HG02884 (cell line): ENCODE data around the gene NFATC1.

Experiments
- ATAC-seq: cut with Tn5 transposase; IDR thresholded peaks from one replicate; pipeline ENCODE4 v1.9.1; 2021; ENCODE audit warnings: mild to moderate bottlenecking, moderate library complexity; ENCODE audit not compliant: unreplicated experiment

NFATC1 gene

DNA sequence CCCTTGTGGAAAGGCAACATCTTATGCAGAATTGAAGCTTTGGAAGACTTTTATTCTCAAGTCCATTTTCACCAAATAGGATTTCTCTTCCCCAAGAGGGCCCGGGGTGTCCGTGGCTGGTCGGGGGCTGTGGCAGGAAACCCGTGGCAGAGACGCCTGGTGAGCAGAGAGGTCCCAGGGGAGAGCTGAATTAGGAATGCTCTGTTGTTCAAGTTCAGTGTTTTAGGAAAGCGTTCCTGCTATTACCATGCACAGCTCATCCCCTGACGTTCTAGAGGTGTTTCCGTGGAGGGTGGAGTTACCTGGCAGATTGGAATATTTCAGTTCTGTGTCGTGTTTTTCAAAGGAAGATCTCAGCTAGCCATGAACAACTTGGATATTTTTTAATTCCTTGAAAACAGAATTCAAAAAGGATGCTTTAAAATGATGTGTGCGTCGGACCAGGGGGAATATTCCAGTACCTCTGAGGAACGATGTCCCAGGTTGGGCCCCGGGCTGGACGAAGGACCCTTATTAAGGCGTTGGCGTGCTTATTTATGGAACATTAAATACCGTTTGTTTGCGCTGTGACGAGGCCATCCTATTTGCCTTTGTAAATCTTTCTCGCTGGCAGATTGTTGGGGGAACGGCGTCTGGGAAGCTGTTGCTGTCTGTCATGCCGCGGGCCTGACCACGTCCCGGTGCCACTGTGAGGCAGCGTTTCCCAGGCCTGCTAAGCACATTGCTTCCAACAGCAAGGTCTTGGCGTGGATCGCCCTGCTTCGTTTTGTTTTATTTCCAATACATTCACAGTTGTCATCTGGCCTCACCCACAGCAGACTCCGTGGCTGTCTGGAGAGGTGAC, 8.2 kb downstream of the NFATC1 start:
- no peak for ATAC-seq

DNA sequence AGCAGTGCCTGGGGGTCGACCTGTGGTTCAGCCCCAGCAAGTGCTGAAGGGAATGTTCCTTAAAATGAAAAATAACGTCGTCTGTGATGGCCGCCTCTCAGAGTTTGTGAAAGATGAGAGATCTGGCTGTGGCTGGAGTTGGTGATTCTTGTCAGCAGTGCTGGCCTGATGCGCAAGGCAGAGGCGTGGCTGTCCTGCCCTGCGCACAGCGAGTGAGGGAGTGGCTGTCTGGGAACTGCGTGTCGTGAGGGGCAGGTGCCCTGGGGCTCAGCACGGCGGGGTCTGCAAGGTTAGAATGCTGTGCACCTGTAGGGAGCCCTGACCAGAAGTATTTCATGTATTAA, 8.8 kb downstream of the NFATC1 start:
- ATAC-seq, result no peak

DNA sequence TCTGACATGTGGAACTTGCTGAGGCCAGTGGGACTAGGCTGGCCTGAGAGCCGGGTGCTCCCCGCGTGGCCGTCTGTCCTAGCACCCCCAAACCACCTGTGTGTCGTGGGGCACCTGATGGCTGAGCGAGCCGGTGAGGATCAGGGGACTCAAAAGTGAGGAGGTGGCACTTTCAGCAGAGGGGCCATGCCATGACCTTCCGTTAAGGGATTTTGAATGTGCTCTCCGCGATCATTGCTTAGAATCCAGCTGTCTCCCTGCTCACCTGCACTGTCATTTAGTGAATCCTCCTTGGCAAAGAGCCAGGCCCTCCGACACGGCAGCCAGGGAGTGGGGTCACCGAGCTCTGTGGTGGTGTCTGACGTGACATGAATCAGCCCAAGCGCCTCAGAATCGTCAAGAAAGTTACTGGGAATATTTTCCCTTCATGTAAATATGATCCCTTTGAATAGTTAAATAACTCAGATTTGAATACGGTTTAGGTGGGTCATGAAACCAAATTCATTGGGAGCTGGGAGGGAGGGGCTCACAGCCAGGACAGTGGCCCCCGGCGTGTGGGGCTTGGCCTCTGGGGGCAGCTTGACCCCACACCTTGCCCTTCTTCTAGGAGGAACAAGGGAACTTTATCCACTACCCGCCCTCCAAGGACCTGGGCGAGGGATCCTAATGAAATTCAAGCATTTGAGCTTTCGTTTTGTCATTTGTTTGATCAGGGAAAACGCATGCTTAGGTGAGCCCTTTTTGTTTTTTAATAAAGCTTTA, 9.5 kb downstream of the NFATC1 start:
- ATAC-seq, result peak; percentile 3

DNA sequence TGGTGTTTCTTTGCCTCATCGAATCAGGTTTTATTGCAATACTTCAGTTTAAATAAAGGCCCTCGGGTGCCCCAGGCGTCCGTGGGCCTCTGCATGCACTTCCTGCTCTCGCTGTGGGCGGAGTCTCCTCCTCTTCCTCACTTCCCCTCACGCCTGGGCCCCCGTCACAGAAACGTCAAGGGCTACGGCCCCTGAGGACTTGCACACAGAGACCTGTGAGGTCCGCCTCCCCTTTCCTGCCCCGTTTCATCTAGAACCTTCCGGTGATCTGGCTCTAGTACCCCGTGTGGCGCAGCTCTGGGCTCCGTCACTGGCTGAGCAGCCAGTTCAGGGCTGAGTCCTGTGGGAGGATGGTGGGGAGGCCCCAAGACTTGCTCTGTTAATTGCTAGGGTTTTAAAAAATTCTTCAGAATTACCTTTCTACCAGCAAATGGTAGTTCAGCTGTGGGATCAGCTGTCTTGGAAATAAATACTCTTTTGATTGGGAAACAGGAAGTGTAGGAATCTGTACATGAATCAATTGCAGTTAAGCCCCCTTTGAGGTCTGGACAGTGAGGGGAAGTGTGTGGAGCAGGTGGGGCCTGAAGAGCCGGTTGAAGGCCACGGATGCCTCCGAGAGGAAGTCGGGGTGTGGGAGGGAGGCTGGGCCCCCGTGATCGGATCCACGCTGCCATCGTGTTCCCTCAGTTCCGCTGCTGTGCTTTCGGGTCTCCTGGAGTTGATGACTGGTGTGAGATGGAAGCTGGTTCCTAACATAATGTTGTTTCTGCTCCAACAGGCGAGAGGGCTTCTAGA, 10.2 kb downstream of the NFATC1 start:
- peak; percentile 74 for ATAC-seq

DNA sequence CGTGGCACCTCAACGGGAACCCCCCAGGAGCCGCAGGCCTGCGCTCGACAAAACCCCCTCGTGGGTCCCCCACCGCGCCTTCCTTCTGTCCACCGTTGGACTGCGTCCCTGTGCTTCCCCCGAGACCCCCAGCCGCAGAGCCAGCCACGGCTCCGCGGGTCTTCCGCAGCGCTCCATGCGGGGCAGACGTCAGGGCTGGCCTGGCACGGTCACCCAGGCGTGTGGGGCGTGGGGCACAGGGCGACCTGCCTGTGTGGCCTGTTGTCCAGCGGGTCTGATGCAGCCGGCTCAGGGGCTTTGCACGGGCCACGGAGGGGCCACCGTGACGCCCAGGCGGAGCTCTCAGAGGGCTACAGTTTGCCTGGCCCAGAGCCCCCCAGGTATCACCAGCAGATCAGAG, 11.0 kb downstream of the NFATC1 start:
- no peak for ATAC-seq

DNA sequence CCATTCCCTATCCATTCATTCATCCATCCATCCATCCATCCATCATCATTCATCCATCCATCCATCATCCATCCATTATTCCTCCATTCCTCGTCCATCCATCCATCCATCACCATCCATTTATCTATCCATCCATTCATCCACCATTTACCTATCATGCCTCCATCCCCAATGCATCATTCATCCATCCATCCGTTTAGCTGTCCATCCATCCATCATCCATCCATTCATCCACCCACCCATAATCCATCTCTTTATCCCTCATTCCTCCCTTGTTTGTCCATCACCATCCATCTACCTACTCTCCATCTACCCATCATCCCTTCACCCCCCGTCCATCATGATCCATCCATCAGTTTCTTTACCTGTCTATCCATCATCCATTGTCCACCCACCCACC, 13.6 kb downstream of the NFATC1 start:
- no peak for ATAC-seq

DNA sequence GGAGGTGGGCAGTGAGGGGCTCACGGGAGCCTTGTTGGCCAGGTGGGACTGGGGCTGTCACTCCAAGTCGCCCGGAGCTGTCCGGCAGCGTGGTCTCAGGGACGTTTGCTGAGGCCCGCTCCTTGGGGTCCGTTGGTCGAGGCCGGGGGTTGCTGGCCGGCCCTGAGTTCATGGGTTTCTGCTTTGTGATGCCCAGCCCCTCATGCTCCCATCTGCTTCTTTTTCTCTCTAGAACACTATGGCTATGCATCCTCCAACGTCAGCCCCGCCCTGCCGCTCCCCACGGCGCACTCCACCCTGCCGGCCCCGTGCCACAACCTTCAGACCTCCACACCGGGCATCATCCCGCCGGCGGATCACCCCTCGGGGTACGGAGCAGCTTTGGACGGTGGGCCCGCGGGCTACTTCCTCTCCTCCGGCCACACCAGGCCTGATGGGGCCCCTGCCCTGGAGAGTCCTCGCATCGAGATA, 14.5 kb downstream of the NFATC1 start:
- no peak for ATAC-seq

DNA sequence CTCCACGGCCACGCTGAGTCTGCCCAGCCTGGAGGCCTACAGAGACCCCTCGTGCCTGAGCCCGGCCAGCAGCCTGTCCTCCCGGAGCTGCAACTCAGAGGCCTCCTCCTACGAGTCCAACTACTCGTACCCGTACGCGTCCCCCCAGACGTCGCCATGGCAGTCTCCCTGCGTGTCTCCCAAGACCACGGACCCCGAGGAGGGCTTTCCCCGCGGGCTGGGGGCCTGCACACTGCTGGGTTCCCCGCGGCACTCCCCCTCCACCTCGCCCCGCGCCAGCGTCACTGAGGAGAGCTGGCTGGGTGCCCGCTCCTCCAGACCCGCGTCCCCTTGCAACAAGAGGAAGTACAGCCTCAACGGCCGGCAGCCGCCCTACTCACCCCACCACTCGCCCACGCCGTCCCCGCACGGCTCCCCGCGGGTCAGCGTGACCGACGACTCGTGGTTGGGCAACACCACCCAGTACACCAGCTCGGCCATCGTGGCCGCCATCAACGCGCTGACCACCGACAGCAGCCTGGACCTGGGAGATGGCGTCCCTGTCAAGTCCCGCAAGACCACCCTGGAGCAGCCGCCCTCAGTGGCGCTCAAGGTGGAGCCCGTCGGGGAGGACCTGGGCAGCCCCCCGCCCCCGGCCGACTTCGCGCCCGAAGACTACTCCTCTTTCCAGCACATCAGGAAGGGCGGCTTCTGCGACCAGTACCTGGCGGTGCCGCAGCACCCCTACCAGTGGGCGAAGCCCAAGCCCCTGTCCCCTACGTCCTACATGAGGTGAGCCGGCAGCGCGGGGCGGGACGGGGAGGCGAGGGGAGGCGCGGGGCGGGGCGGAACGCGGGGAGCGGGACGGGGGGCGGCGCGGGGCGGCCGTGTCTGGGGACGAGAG, 15.2 kb downstream of the NFATC1 start:
- no peak for ATAC-seq

DNA sequence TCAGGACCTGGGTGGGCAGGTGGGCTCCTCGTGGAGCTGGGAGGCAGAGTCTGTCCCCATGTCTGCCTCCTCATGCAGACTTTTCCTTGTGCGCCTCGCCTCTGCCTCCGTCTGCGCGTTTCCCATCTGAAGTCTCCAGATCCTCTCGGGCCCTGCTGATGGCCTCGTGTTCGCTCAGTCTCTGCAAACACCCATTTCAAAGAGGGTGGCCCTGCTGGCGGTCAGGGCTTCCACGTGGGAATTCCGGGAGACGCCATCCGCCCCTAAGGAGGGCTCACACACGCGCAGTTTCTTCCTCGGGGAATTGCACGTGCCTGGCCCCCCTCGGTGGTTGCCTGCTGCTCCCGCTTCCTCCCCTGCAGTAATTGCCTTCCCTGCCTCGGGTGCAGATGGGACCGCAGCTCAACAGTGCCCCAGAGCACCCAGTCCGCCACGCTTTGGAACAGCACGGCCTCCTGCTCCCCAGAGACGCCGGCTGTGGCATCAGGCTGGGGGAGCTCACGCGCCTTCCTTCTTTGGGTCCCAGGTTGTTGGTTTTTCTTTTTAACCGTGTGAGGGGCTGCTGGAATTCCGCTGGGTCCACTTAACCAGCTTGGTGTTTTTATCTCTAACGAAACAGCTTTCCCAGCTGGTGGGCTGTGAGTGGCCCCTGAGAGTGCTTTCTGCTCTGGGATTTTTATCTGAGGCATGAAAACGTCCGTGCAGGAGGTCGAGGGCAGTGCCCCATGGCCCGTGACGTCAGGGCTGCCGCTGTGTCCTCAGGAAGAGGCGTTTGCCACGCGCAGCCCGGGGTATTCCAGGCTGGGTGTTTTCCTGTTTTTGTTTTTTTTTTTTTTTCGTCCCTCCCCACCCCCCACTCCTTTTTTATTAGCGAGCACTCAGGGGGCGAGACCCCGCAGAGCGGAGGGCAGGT, 16.1 kb downstream of the NFATC1 start:
- ATAC-seq, result no peak

DNA sequence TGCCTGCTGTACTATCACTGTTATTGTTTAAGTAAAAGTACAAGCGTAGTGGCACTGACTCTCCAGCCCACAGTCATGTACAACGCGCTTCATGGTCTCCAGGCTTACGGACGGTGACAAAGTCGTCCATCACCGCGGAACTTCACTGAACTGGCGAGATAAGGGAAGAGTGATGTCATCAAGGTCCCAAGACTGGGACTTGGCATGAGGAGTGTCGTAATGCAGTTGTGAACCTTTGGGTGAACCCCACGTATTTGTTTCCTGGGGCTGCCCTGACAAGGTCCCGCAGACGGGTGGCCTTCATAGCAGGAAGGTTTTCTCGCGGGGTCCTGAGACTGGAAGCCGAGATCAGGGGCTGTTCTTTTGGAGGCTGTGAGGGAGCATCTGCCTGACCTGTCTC, 17.3 kb downstream of the NFATC1 start:
- no peak for ATAC-seq

DNA sequence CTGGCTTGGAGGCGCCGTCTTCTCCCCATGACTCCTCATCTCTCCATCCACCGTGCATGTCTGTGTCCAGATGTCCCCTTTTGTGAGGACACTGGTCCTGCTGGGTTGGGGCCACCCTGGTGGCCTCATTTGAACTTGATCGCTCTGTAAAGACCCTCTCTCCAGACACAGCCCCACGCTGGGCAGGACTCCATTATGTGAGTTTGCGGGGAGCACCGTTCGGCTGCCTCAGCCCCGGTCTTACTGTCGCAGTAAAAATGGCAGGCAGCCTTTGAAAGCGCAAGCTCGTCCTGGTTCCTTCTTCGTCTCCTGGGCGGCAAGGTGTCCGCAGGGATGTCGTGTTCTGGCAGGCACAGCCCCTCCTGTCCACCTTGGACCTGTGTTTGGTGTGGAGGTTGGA, 17.7 kb downstream of the NFATC1 start:
- ATAC-seq, result no peak

DNA sequence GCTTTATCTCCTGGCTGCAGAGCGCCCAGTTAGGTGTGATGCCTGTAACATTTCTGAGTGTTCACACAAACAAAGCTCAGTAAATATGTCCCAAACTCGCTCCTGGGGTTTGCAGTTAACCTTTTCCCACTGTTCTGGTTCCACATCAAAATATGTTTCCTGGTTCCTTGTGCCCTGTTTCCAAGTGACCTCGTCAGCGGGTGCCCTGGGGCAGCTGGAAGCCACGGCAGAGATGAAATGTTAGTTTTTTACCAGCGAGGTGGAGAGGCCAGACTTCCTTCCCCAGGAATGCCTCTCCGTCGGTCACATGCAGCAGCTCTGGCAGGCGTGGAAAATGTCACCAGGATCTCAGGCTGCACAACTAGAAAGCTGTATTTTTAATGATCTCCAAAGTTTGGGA, 18.2 kb downstream of the NFATC1 start:
- ATAC-seq, result no peak

DNA sequence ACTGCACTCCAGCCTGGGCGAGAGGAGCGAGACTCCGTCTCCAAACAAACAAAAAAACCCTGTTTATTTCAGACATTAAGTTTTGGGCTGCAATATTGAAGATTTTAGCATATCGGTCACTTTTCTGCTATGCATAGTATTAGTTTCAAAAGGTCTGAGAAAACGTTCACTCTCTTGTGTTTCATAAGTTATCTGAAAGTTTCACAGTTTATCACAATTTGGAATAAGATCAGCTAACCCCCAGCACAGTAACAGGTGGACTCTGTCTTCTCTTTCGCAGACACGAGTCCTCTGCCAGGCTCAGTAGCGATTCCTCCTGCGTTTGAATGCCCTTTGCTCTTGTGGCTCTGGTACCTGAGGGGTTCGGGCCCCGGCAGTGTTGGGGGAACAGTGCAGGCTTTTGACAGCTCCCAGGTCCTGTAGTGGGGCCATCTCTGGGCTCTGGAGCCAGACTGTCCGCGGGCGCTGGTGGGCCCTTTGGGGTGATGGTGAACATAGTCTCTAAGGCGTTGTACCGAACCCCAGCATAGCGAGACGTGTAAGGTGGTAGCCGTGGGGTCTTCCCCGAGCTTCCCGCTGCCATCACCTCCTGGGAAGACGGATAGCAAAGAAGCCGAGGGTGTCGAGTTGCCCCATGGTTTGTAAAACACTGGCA, 20.4 kb downstream of the NFATC1 start:
- ATAC-seq, result no peak

DNA sequence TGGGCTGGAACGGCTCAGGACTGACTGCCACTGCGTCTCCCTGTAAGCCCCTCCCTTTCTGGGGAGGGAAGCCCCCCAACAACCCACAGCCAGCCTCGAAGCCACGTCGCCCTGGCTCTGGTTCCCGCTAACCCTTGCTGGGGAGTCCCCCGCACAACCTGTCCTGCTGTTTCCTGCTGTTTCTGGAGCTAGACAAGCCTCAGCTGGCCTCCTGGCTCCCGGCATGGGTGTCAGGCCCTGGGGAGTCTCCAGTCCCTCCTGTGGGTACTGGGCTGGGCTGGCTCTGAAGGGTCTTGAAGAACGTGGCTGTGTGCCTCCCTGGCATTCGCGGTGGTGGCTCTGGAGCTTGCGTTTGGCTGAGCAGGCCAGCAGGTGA, 20.9 kb downstream of the NFATC1 start:
- no peak for ATAC-seq

DNA sequence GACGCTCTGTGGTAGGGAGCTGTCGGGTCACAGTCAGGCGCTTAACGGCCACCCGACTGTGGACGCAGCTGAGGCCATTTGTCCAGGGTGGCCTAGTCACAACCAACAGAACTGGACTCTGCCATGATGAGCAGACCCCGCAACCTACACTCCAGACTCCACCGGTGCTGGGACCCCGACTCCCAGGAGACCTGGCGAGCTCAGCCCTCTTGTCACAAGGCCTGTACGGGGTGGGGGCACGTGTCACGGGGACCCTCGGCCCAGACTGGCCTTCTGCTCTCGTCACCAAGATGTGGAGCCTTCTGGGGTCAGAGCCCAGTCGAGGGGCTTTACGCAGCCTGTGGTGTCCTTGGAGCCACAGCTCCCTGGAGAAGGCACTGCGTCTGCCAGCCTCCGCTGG, 22.5 kb downstream of the NFATC1 start:
- no peak for ATAC-seq

DNA sequence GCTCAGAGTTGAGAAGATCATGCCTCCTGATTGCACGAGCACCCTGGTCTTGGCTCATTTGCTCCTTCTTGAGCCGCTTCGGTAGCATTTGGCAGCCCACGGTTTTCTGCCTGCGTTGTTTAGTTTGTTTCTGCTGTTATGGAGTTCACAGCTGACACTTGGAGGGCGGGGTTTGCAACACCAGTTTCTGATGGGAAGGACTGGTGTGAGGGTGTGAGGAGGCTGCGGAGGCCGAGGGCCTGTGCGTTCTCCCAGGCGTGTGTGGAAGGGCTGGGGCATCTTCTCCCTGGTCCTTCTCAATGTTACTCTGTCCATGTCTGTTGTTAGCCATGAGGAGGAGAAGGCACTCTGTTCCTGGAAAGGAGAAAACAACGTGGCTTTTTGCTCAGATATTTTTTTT, 22.9 kb downstream of the NFATC1 start:
- no peak for ATAC-seq

DNA sequence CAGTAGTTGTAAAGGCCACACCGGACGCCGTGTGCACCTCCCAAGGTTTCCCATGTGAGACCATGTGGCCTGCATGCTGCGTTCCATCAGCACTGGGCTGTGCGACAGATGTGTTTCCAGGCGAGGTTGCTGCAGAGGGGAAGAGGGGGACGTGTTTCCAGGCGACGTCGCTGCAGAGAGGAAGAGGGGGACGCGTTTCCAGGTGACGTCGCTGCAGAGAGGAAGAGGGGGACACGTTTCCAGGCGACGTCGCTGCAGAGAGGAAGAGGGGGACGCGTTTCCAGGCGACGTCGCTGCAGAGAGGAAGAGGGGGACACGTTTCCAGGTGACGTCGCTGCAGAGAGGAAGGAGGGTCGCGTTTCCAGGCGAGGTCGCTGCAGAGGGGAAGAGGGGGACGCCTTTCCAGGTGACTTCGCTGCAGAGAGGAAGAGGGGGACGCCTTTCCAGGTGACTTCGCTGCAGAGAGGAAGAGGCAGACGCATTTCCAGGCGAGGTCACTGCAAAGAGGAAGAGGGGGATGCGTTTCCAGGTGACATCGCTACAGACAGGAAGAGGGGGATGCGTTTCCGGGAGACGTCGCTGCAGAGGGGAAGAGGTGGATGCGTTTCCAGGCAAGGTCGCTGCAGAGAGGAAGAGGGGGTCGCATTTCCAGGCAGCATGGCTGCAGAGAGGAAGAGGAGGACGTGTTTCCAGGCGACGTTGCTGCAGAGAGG, 24.5 kb downstream of the NFATC1 start:
- ATAC-seq, result no peak

DNA sequence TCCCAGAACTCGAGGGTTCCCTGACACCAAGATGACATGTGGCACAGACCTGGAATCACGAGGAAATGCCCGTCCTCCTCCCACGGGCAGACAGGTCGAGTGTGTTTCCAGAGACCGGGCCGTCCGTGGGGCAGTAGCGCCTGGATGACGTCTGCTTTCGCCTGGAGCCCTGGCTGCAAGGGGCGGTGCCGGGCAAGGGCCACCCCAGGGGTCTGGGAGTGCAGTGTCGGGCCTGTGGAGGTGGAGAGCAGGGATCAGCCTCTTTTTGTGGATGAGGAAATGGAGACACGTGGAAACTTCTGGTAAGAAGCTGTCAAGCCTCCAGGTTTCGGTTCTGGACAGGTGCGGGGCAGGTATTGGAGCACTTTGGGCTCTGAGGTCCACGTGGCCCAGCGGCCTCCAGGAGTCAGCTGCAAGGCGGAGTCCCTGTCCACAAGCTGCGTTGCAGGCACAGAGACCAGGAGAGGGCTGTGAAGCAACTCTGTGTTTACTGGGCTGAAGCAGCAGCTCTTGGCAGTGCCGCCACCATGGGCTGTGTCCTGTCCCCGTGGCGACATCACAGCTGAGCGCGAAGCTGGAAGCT, 25.6 kb downstream of the NFATC1 start:
- no peak for ATAC-seq
